ENCODE data around the gene CMIP.

The CMIP gene

DNA sequence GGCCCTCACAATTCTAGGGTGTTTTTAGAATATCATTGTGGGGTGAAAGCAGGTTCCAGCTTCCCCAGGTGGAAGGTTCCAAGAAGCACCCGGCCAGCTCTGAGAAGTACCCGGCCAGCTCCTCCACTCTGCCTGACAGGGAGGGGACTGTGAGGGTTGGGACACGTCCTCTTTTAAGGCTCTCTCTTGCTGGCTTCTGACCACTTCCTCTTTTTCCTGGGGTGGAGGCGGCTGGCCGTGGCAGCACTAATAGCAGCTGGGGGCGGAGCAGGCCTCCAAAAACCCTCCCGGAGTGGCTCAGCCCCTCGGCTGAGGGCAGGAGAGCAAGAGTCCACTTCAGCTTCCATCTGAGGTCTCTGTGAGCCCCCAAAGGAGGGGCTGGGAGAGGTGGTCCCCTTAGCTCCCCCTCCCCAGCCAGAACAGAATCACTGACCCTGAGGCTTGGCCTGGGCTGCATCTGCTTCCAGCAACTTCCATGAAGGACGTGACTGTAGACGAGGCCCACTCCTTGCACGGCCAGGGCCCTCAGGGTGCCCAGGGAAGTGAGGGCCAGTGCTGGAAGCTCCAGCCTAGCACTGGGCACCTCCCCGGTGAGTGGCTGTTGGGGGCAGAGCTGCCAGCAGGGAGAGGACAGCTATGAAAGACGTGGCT is 307.7 kb downstream of the CMIP start:
- no peaks in the 10 kb centered on the region for H3K36me3 ChIP-seq (ENCODE audit: control insufficient read depth in 1 of 2, insufficient read depth in 2 of 2, low read length in 2 of 2)
- H3K4me3 ChIP-seq (ENCODE audit: low read depth in 1 of 2, low read length in 2 of 2), result no peak overlapping the region
- no peaks in the 10 kb centered on the region for H3K4me1 ChIP-seq (ENCODE audit: control insufficient read depth in 1 of 2, insufficient read depth in 2 of 2, low read length in 2 of 2)
- no peaks in the 10 kb centered on the region for H3K9me3 ChIP-seq (ENCODE audit: control insufficient read depth in 1 of 2, low read length in 2 of 2)
- H3K27me3 ChIP-seq (ENCODE audit: low read depth, low read length), result no peaks in the 10 kb centered on the region
- H3K27ac ChIP-seq (ENCODE audit: low read length), result no peak overlapping the region

DNA sequence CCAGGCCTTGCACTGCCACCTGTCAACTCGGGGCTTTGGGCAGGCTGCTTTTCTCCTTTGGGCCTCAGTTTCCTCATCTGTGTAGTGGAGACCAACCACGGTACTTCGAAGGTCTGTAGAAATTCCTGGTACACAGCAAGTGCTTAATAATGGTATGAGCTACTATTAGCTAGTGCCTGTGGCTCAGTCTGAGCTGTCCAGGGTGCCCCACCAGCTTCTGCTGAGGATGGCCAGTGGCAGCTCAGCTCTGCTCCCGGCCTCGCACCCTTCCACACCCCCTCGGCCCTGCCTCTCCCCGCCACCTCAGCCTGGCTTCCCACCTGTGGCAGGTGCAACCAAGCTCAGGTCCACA is 308.2 kb downstream of the CMIP start:
- H3K36me3 ChIP-seq (ENCODE audit: control insufficient read depth in 1 of 2, insufficient read depth in 2 of 2, low read length in 2 of 2), result no peaks in the 10 kb centered on the region
- H3K27me3 ChIP-seq (ENCODE audit: low read depth, low read length), result no peaks in the 10 kb centered on the region
- no peaks in the 10 kb centered on the region for H3K4me1 ChIP-seq (ENCODE audit: control insufficient read depth in 1 of 2, insufficient read depth in 2 of 2, low read length in 2 of 2)
- no peaks in the 10 kb centered on the region for H3K9me3 ChIP-seq (ENCODE audit: control insufficient read depth in 1 of 2, low read length in 2 of 2)
- H3K4me3 ChIP-seq (ENCODE audit: low read depth in 1 of 2, low read length in 2 of 2), result no peak overlapping the region
- no peak overlapping the region for H3K27ac ChIP-seq (ENCODE audit: low read length)

DNA sequence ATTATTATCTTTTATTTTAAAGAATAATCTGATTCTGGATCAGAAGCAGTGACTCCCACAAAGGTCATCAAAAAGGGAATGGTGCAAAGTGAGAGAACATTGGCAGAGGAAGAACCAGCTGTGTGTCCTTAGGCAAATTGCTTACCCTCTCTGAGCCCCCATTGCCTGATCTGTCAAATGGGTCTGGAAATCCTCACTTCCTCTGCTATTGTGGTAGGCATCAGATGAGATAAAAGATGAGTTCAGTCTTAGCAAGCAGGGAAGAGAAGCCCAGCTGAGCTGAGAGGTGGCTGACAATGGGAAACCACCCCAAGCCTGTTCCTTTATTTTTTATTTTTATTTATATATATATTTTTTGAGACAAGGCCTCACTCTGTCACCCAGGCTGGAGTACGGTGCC is 310.2 kb downstream of the CMIP start:
- H3K4me1 ChIP-seq (ENCODE audit: control insufficient read depth in 1 of 2, insufficient read depth in 2 of 2, low read length in 2 of 2), result no peaks in the 10 kb centered on the region
- no peaks in the 10 kb centered on the region for H3K9me3 ChIP-seq (ENCODE audit: control insufficient read depth in 1 of 2, low read length in 2 of 2)
- H3K4me3 ChIP-seq (ENCODE audit: low read depth in 1 of 2, low read length in 2 of 2), result no peak overlapping the region
- no peaks in the 10 kb centered on the region for H3K36me3 ChIP-seq (ENCODE audit: control insufficient read depth in 1 of 2, insufficient read depth in 2 of 2, low read length in 2 of 2)
- H3K27ac ChIP-seq (ENCODE audit: low read length), result no peak overlapping the region
- H3K27me3 ChIP-seq (ENCODE audit: low read depth, low read length), result no peaks in the 10 kb centered on the region

DNA sequence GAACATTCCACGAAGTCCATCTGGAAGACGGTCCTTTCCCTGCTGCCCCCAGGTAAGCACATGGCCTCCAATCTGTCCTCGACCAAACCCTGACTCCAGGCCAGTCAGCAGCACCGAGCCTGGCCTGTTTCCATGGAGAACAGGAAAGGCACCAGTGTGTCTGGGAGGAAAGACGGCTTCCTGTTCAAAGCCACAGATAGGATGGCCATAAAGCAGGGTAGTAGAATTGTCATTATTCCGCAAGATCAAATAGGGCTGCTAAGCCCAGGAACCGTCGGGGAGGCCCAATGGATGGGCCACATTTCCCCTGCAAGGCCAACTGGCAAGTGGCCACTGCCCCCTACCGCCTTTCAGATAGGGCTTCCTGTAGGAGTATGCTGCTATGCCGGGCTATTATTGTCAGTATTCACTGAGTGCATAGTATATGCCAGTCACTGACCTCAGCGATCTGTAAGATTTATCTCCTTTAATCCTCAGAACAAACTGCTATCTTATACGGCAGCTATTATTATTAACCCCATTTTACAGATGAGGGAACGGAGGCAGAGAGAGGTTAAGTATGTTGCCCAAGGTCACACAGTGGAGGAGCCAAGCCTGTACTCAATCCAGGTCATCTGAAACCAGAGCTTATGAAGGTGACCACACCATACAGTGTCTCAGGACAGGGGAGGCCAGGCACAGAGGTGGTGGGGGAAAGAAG is 311.5 kb downstream of the CMIP start:
- H3K27ac ChIP-seq (ENCODE audit: low read length), result no peak overlapping the region
- H3K4me1 ChIP-seq (ENCODE audit: control insufficient read depth in 1 of 2, insufficient read depth in 2 of 2, low read length in 2 of 2), result no peaks in the 10 kb centered on the region
- no peaks in the 10 kb centered on the region for H3K9me3 ChIP-seq (ENCODE audit: control insufficient read depth in 1 of 2, low read length in 2 of 2)
- no peaks in the 10 kb centered on the region for H3K36me3 ChIP-seq (ENCODE audit: control insufficient read depth in 1 of 2, insufficient read depth in 2 of 2, low read length in 2 of 2)
- H3K4me3 ChIP-seq (ENCODE audit: low read depth in 1 of 2, low read length in 2 of 2), result no peak overlapping the region
- H3K27me3 ChIP-seq (ENCODE audit: low read depth, low read length), result no peaks in the 10 kb centered on the region

DNA sequence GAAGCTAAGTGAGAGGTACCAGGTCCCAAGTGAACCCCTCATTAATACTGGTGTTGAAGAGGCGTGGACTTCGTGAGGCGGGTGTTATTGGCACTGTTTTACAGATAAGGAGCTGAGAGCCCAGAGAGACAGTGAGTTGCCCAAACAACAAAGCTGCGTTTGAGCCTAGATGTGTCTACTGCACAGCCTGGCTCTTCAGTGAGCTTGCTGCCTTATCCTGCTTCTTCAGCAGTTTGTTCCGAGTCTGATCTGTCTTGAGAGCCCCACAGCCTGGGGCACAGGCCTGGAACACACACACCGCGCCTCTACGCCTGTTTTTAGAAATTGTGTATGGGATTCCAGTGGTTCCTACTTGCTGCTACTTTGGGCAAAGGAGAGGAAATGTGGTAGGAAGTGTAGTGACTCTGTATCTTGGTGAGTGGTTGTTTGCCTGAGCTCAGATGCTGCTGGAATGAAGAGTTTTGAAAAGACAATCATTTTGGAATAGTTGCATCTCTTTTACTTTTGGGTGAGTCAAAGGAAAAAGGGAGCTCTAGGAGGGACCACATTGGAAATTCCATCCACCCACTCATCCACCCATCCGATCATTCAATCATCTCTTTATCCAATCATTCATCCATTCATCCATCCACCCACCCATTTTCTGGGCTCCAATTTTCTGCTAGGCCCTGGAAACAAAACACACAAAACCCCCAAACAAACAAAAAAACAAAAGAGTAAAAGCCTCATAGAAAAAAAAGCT is 312.2 kb downstream of the CMIP start:
- Histone ChIP-seq H3K4me1 (ENCODE audit: control insufficient read depth in 1 of 2, insufficient read depth in 2 of 2, low read length in 2 of 2) (no peaks in the 10 kb centered on the region), H3K9me3 (ENCODE audit: control insufficient read depth in 1 of 2, low read length in 2 of 2) (no peaks in the 10 kb centered on the region), H3K36me3 (ENCODE audit: control insufficient read depth in 1 of 2, insufficient read depth in 2 of 2, low read length in 2 of 2) (no peaks in the 10 kb centered on the region), H3K27ac (ENCODE audit: low read length) (no peak overlapping the region), H3K4me3 (ENCODE audit: low read depth in 1 of 2, low read length in 2 of 2) (no peak overlapping the region), H3K27me3 (ENCODE audit: low read depth, low read length) (no peaks in the 10 kb centered on the region)

DNA sequence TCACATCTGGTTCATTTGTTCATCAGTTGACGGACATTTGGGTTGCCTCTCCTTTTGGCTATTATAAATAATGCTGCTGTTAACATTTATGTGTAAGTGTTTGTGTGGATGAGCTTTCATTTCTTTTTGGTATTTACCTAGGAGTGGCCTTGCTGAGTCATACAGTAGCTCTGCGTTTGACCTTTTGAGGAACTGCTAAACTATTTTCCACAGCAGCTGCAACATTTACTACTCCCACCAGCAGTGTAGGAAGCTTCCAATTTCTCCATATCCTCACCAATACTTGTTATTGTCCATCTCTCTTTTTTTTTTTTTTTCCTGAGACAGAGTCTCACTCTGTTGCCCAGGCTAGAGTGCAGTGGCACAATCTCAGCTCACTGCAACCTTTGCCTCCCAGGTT is 313.8 kb downstream of the CMIP start:
- Histone ChIP-seq H3K9me3 (ENCODE audit: control insufficient read depth in 1 of 2, low read length in 2 of 2) (no peaks in the 10 kb centered on the region), H3K27ac (ENCODE audit: low read length) (no peak overlapping the region), H3K36me3 (ENCODE audit: control insufficient read depth in 1 of 2, insufficient read depth in 2 of 2, low read length in 2 of 2) (no peaks in the 10 kb centered on the region), H3K4me3 (ENCODE audit: low read depth in 1 of 2, low read length in 2 of 2) (no peak overlapping the region), H3K4me1 (ENCODE audit: control insufficient read depth in 1 of 2, insufficient read depth in 2 of 2, low read length in 2 of 2) (no peaks in the 10 kb centered on the region), H3K27me3 (ENCODE audit: low read depth, low read length) (no peaks in the 10 kb centered on the region)

All from muscle layer of duodenum (tissue), 2 donors.